Measurements from ENCODE around the gene PGP.

PGP gene

GRCh38 chr16:2237493-2238149 is 23.0 kb upstream of the PGP start:
- DNase-seq (ENCODE audit: low read depth): no peak

- DNase-seq (ENCODE audit: low read depth): no peak
Observed at GRCh38 chr16:2237102-2237482, 22.5 kb upstream of the PGP start.

GRCh38 chr16:2236337-2237101 is 21.9 kb upstream of the PGP start, which contains the start of gene DNASE1L2:
TSS of gene DNASE1L2 (plus strand) at chr16:2236444. CDS start at chr16:2236817, 373 bp downstream.
- no peak for DNase-seq (ENCODE audit: low read depth)

GRCh38 chr16:2235695-2236336 is 21.2 kb upstream of the PGP start:
- DNase-seq (ENCODE audit: low read depth): no peak

- DNase-seq (ENCODE audit: low read depth): no peak
Observed at GRCh38 chr16:2235234-2235651, 20.6 kb upstream of the PGP start.

- DNase-seq (ENCODE audit: low read depth): no peak
Observed at GRCh38 chr16:2234813-2235170, 20.2 kb upstream of the PGP start.

- DNase-seq (ENCODE audit: low read depth): no peak
Observed at GRCh38 chr16:2233872-2234812, 19.5 kb upstream of the PGP start.

GRCh38 chr16:2233046-2233775 is 18.6 kb upstream of the PGP start:
- DNase-seq (ENCODE audit: low read depth): no peak

GRCh38 chr16:2232094-2232990 is 17.7 kb upstream of the PGP start:
- no peak for DNase-seq (ENCODE audit: low read depth)

GRCh38 chr16:2231016-2231931 is 16.6 kb upstream of the PGP start:
- no peak for DNase-seq (ENCODE audit: low read depth)

- no peak for DNase-seq (ENCODE audit: low read depth)
Observed at GRCh38 chr16:2230376-2230775, 15.7 kb upstream of the PGP start.

- no peak for DNase-seq (ENCODE audit: low read depth)
Observed at GRCh38 chr16:2229632-2230250, 15.1 kb upstream of the PGP start.

GRCh38 chr16:2229091-2229490 is 14.5 kb upstream of the PGP start:
- DNase-seq (ENCODE audit: low read depth): no peak

- no peak for DNase-seq (ENCODE audit: low read depth)
Observed at GRCh38 chr16:2228161-2228824, 13.7 kb upstream of the PGP start.

- no peak for DNase-seq (ENCODE audit: low read depth)
Observed at GRCh38 chr16:2226918-2227317, 12.3 kb upstream of the PGP start.

- no peak for DNase-seq (ENCODE audit: low read depth)
Observed at GRCh38 chr16:2226245-2226793, 11.7 kb upstream of the PGP start.

GRCh38 chr16:2223942-2224486 is 9.4 kb upstream of the PGP start:
- DNase-seq (ENCODE audit: low read depth): no peak
